ENCODE measurements around the gene SERPINA9. TPM values are rescaled to one million over a fixed set of nuclear protein-coding genes. Genes with fewer than 3 reads are reported as not detected.

The SERPINA9 gene
- total and polyA plus RNA-seq, 2 of the 8 experiments (the other 6 are each of a cell fraction or from before 2014, with no cell fraction given): not detected

DNA sequence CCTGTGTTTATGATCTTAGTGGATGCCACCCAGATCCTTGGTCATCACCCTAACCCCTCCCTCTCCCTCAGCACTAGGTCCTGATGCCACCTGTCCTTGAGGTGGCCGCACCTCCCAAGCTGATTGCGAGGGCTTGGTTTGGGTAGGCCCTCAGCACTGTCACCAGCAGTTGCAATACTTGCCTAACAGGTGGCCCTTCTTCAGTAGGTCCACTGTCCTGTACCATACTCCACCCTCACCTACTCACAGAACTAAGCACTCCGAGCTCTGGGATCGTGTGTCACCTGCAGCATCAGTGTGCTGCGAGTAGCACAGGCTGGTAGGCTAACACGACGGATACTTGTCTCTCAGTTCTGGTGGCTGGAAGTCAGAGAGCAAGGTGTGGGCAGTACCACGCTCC is 47.3 kb upstream of the SERPINA9 start:
- H4K5ac ChIP-seq (ENCODE audit: insufficient read length, low read depth, low read length): no peak overlapping the region
- no peaks in the 10 kb centered on the region for H3K79me2 ChIP-seq (ENCODE audit: control insufficient read depth in 1 of 2, insufficient read depth in 2 of 2, low read length in 2 of 2)
- FAIRE-seq (no peak), DNase-seq (ENCODE audit: low read depth in 1 of 2, low spot score in 2 of 2) (no peak)
- H2BK5ac ChIP-seq (ENCODE audit: low read depth, low read length): no peak overlapping the region
- H3K27ac ChIP-seq (ENCODE audit: low read depth, low read length): no peak overlapping the region
- H4K8ac ChIP-seq (ENCODE audit: extremely low read depth, insufficient read depth, low read length): no peak overlapping the region
- no peak overlapping the region for H3K14ac ChIP-seq (ENCODE audit: insufficient read length)
- H3K9ac ChIP-seq (replicated peaks in 1 of 4; ENCODE audit: extremely low read depth in 1 of 4, low read depth in 3 of 4, low read length in 3 of 4): no peak overlapping the region
- ChIA-PET CTCF (ENCODE audit: partially characterized antibody) (interaction anchor here (1.7 kb wide), 1 partner anchor 90 kb away, joined by 5 read pairs; no protein-coding TSS in a partner anchor), POLR2A (ENCODE audit: partially characterized antibody) (interaction anchor here (0.6 to 1.2 kb wide), 2 partner anchors 73 to 148 kb away, joined by 3 to 4 read pairs; no protein-coding TSS in a partner anchor)
- H3K23ac ChIP-seq (ENCODE audit: insufficient read length): no peak overlapping the region
- no peak overlapping the region for H4K91ac ChIP-seq (replicated peaks; ENCODE audit: insufficient read length, low read length)
- H2BK20ac ChIP-seq (ENCODE audit: low read length): no peak overlapping the region
- peaks cover 14% of the 10 kb centered on the region; the same call in 1 of the 2 replicates for H3K23me2 ChIP-seq (ENCODE audit: low read depth, low read length)
- no peak overlapping the region for H3K18ac ChIP-seq (ENCODE audit: extremely low read depth, low read length)
- no peak overlapping the region for H2BK12ac ChIP-seq (ENCODE audit: low read depth, low read length)
- H3K9me3 ChIP-seq (ENCODE audit: insufficient read depth in 2 of 2, low read depth in 1 of 2, low read length in 1 of 2): peaks cover 0 to 3% of the 10 kb centered on the region in 2 experiments; a peak in 1 of 4 replicates
- no peaks in the 10 kb centered on the region for H3K27me3 ChIP-seq (replicated peaks in 1 of 4; ENCODE audit: control insufficient read depth in 3 of 4, extremely low read depth in 1 of 4, insufficient read depth in 3 of 4, low read length in 3 of 4)
- H3K56ac ChIP-seq (replicated peaks; ENCODE audit: insufficient read length, low read depth, low read length): no peak overlapping the region
- peaks cover 0 to 5% of the 10 kb centered on the region in 2 experiments for H4K20me1 ChIP-seq (replicated peaks in 1 of 2; ENCODE audit: control insufficient read depth in 1 of 2, insufficient read depth in 2 of 2, low read length in 2 of 2)
- H3K4ac ChIP-seq (replicated peaks; ENCODE audit: insufficient read length, low read depth, low read length): no peak overlapping the region
- no peaks in the 10 kb centered on the region for H3K36me3 ChIP-seq (ENCODE audit: control insufficient read depth in 2 of 4, insufficient read depth in 4 of 4, low read length in 3 of 4)
- no peak overlapping the region for H2BK120ac ChIP-seq (replicated peaks; ENCODE audit: low read depth, low read length)
- H2AFZ ChIP-seq (ENCODE audit: low read length): no peak overlapping the region
- H2AK5ac ChIP-seq (ENCODE audit: low read depth, low read length): no peak overlapping the region
- H3K4me3 ChIP-seq (ENCODE audit: extremely low read depth in 1 of 4, insufficient read depth in 2 of 4, low read depth in 3 of 4, low read length in 4 of 4): no peak overlapping the region
- H3K4me1 ChIP-seq (replicated peaks in 1 of 4; ENCODE audit: control insufficient read depth in 3 of 4, insufficient read depth in 4 of 4, low read length in 3 of 4): no peaks in the 10 kb centered on the region; a peak in 1 of 7 replicates
- 88% methylated on average over 8 of the region's 8 CpGs; no CpG with 5 or more reads in 1 of the 2 experiments for WGBS, 2 experiments (ENCODE audit: extremely low coverage in 1 of 2, insufficient coverage in 1 of 2, insufficient read length in 1 of 2, insufficient replicate concordance in 2 of 2, low coverage in 1 of 2, low lambda C conversion rate in 2 of 2, missing lambda C conversion rate in 1 of 2)
- H3K79me1 ChIP-seq (ENCODE audit: low read depth, low read length): no peaks in the 10 kb centered on the region
- no peak overlapping the region for H2BK15ac ChIP-seq (ENCODE audit: low read length)
- H3K4me2 ChIP-seq (ENCODE audit: insufficient read depth in 1 of 2, low read depth in 2 of 2, low read length in 2 of 2): no peak overlapping the region
- TF ChIP-seq MAFK (IDR thresholded peaks at IDR 0.05; ENCODE audit: low read depth, low read length) (no peak), POLR2A (IDR thresholded peaks at IDR 0.05; ENCODE audit: control extremely low read depth in 1 of 2, low read depth in 2 of 2, low read length in 2 of 2) (no peak), GTF2F1 (IDR thresholded peaks at IDR 0.05; ENCODE audit: borderline replicate concordance, low read depth, low read length) (no peak), ZNF274 (IDR thresholded peaks at IDR 0.05; ENCODE audit: borderline replicate concordance, extremely low read depth, low read length) (no peak), CTBP2 (IDR thresholded peaks at IDR 0.05; ENCODE audit: borderline replicate concordance, insufficient read depth, insufficient read length, low read length) (no peak), BACH1 (IDR thresholded peaks at IDR 0.05; ENCODE audit: low read length) (no peak), TAF7 (optimal IDR thresholded peaks at IDR 0.05; ENCODE audit: borderline replicate concordance, low read depth, low read length) (no peak), POU5F1 (IDR thresholded peaks at IDR 0.05; ENCODE audit: low read depth, low read length) (no peak), KDM4A (IDR thresholded peaks at IDR 0.05; ENCODE audit: low read depth, low read length, severe bottlenecking) (no peak)

Data from H1 (cell line).